ENCODE measurements around the gene CCDC198.

GRCh38 chr14:57492859-57493258, 798 bp downstream of the CCDC198 start:
- TF ChIP-seq SMAD1 (IDR thresholded peaks at IDR 0.05; ENCODE audit: low read depth, low read length, partially characterized antibody) (no peak), EZH2 (IDR thresholded peaks at IDR 0.05; ENCODE audit: borderline replicate concordance, low read depth, low read length) (no peak), NFIC (IDR thresholded peaks at IDR 0.05) (no peak), CTCF (IDR thresholded peaks at IDR 0.05 in 2 of 3, conservative IDR thresholded peaks at IDR 0.05 in 1 of 3; ENCODE audit: insufficient read depth in 2 of 3, low read depth in 1 of 3, low read length in 3 of 3) (no peak), E2F6 (IDR thresholded peaks at IDR 0.05; ENCODE audit: borderline replicate concordance in 1 of 2, extremely low read depth in 1 of 2, insufficient read depth in 1 of 2, insufficient read length in 1 of 2, low read depth in 1 of 2, low read length in 1 of 2, poor library complexity in 1 of 2, severe bottlenecking in 1 of 2) (no peak), FOXM1 (IDR thresholded peaks at IDR 0.05; ENCODE audit: low read depth) (no peak), FOXM1 (CRISPR knock-in tag; IDR thresholded peaks at IDR 0.05; ENCODE audit: low read depth) (no peak), PTRF (tag; IDR thresholded peaks at IDR 0.05) (no peak), ZNF232 (CRISPR knock-in tag; IDR thresholded peaks at IDR 0.05) (no peak)

Data from K562 (cell line).